ENCODE results near the gene RAB29. TPM values are rescaled to one million over a fixed set of nuclear protein-coding genes. Genes with fewer than 3 reads are reported as not detected.

The RAB29 gene
- total RNA-seq, 4 donors from 2014 or later, result 8.4 to 13.8 (median 10.7) TPM

- in situ Hi-C loops (cut with MboI; ENCODE audit: low sequenced_read_pairs in 4 of 4) (no loop called here), intact Hi-C loops (cut with DNase I; ENCODE audit: low total_unique reads) (no loop called here)
- TF ChIP-seq, protein P1, sequence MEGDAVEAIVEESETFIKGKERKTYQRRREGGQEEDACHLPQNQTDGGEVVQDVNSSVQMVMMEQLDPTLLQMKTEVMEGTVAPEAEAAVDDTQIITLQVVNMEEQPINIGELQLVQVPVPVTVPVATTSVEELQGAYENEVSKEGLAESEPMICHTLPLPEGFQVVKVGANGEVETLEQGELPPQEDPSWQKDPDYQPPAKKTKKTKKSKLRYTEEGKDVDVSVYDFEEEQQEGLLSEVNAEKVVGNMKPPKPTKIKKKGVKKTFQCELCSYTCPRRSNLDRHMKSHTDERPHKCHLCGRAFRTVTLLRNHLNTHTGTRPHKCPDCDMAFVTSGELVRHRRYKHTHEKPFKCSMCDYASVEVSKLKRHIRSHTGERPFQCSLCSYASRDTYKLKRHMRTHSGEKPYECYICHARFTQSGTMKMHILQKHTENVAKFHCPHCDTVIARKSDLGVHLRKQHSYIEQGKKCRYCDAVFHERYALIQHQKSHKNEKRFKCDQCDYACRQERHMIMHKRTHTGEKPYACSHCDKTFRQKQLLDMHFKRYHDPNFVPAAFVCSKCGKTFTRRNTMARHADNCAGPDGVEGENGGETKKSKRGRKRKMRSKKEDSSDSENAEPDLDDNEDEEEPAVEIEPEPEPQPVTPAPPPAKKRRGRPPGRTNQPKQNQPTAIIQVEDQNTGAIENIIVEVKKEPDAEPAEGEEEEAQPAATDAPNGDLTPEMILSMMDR (IDR thresholded peaks at IDR 0.05 in 4 of 5, conservative IDR thresholded peaks at IDR 0.05 in 1 of 5), result no peak
- no peak for TF ChIP-seq POLR2A (IDR thresholded peaks at IDR 0.05)
- Histone ChIP-seq H3K36me3 (no peaks in the 10 kb centered on the region), H3K27me3 (no peaks in the 10 kb centered on the region), H3K9me3 (no peaks in the 10 kb centered on the region), H3K4me1 (no peaks in the 10 kb centered on the region), H3K27ac (no peak overlapping the region), H3K4me3 (no peak overlapping the region)
- DNase-seq (no peak), ATAC-seq (no peak)
Measured at GRCh38 chr1:205760606-205761005, 14.7 kb downstream of the RAB29 start.

GRCh38 chr1:205756552-205756951, 18.7 kb downstream of the RAB29 start:
- no peak overlapping the region for H3K4me3 ChIP-seq
- no peak for ATAC-seq
- TF ChIP-seq, protein P1 (IDR thresholded peaks at IDR 0.05 in 4 of 5, conservative IDR thresholded peaks at IDR 0.05 in 1 of 5), result no peak
- no peak for TF ChIP-seq POLR2A (IDR thresholded peaks at IDR 0.05)
- no peak overlapping the region for H3K27ac ChIP-seq
- H3K4me1 ChIP-seq, result no peaks in the 10 kb centered on the region
- H3K9me3 ChIP-seq, result no peaks in the 10 kb centered on the region
- no peaks in the 10 kb centered on the region for H3K27me3 ChIP-seq
- intact Hi-C loops (cut with DNase I; ENCODE audit: low total_unique reads), result no loop called here
- no peaks in the 10 kb centered on the region for H3K36me3 ChIP-seq
- no peak for DNase-seq
- in situ Hi-C loops (cut with MboI; ENCODE audit: low sequenced_read_pairs in 4 of 4), result no loop called here

- TF ChIP-seq POLR2A (IDR thresholded peaks at IDR 0.05), result no peak
- TF ChIP-seq, protein P1 (IDR thresholded peaks at IDR 0.05 in 4 of 5, conservative IDR thresholded peaks at IDR 0.05 in 1 of 5), result no peak
- Histone ChIP-seq H3K9me3 (no peaks in the 10 kb centered on the region), H3K4me1 (no peaks in the 10 kb centered on the region), H3K4me3 (no peak overlapping the region), H3K27ac (no peak overlapping the region), H3K27me3 (no peaks in the 10 kb centered on the region), H3K36me3 (no peaks in the 10 kb centered on the region)
- DNase-seq (no peak), ATAC-seq (no peak)
- intact Hi-C loops (cut with DNase I; ENCODE audit: low total_unique reads) (no loop called here), in situ Hi-C loops (cut with MboI; ENCODE audit: low sequenced_read_pairs in 4 of 4) (no loop called here)
Measured at GRCh38 chr1:205754857-205755256, 20.4 kb downstream of the RAB29 start.

- H3K4me3 ChIP-seq, result peak overlapping the region in 2 of 4 donors; percentile 86 to 88
- ATAC-seq (no peak), DNase-seq (no peak)
- intact Hi-C loops (cut with DNase I; ENCODE audit: low total_unique reads) (no loop called here), in situ Hi-C loops (cut with MboI; ENCODE audit: low sequenced_read_pairs in 4 of 4) (no loop called here)
- H3K4me1 ChIP-seq, result peaks cover 20 to 26% of the 10 kb centered on the region in 2 donors
- H3K27ac ChIP-seq, result peak overlapping the region in 1 of 4 donors; percentile 95
- no peaks in the 10 kb centered on the region for H3K36me3 ChIP-seq
- H3K9me3 ChIP-seq, result no peaks in the 10 kb centered on the region
- TF ChIP-seq, protein P1 (IDR thresholded peaks at IDR 0.05 in 4 of 5, conservative IDR thresholded peaks at IDR 0.05 in 1 of 5), result no peak
- no peak for TF ChIP-seq POLR2A (IDR thresholded peaks at IDR 0.05)
- no peaks in the 10 kb centered on the region for H3K27me3 ChIP-seq
Measured at GRCh38 chr1:205751036-205751651, 24.1 kb downstream of the RAB29 start.

Data from gastrocnemius medialis (tissue), 4 donors.